K562 (cell line): ENCODE data around the gene DCAF17. TPM values are rescaled to one million over a fixed set of nuclear protein-coding genes. Genes with fewer than 3 reads are reported as not detected.

ENCODE experiments used
- AFF4 ChIP-seq: sonication (generic); formaldehyde crosslinking; IDR thresholded peaks from 2 replicates; pipeline ENCODE4 v1.8.0; 2023; ENCODE audit warnings: mild to moderate bottlenecking, missing genetic modification reagents
- CHAMP1 ChIP-seq: fragments of 450-650 bp; IDR thresholded peaks from 2 replicates; pipeline ENCODE4 v1.6.1; 2016; ENCODE audit warnings: mild to moderate bottlenecking
- E4F1 ChIP-seq: fragments of 250-450 bp; sonication (Bioruptor Pico); IDR thresholded peaks from 2 replicates; pipeline ENCODE4 v1.5.0; 2021; ENCODE audit warnings: mild to moderate bottlenecking, borderline replicate concordance
- ELF4 ChIP-seq: fragments of 450-650 bp; formaldehyde crosslinking; IDR thresholded peaks from 2 replicates; pipeline ENCODE4 v1.4.0; 2022; ENCODE audit warnings: missing genetic modification characterization
- ESRRB ChIP-seq: fragments of 250-450 bp; sonication (Bioruptor Pico); IDR thresholded peaks from 2 replicates; pipeline ENCODE4 v1.5.0; 2020; ENCODE audit warnings: mild to moderate bottlenecking, moderate library complexity, borderline replicate concordance
- FOXA3 ChIP-seq, 2 experiments: fragments of 450-650 bp in 1 of 2; sonication (generic) in 1 of 2; formaldehyde crosslinking; IDR thresholded peaks in 1 of 2; conservative IDR thresholded peaks in 1 of 2; 2 replicates each; pipeline versions ENCODE4 v1.4.0 to v1.8.0; 2020 to 2022; ENCODE audit warnings: mild to moderate bottlenecking in 2 of 2, missing genetic modification reagents in 1 of 2
- HMGN3 ChIP-seq: IDR thresholded peaks from 2 replicates; pipeline ENCODE4 v1.6.1; 2011; ENCODE audit warnings: borderline replicate concordance, low read depth, mild to moderate bottlenecking, mixed read lengths, low read length; ENCODE audit not compliant: insufficient read length; ENCODE audit errors: extremely low read depth
- NEUROD1 ChIP-seq: fragments of 150-350 bp; IDR thresholded peaks from 2 replicates; pipeline ENCODE4 v1.6.1; 2014; ENCODE audit warnings: borderline replicate concordance, low read length, low read depth; ENCODE audit not compliant: partially characterized antibody
- RBM39 ChIP-seq: fragments of 200-400 bp; formaldehyde crosslinking; optimal IDR thresholded peaks from 2 replicates; pipeline ENCODE3; 2018; ENCODE audit warnings: low read depth, low read length
- RNF219 ChIP-seq: fragments of 250-450 bp; sonication (Bioruptor Pico); IDR thresholded peaks from 2 replicates; pipeline ENCODE4 v1.5.0; 2022; ENCODE audit warnings: mild to moderate bottlenecking
- SIN3B ChIP-seq: fragments of 450-650 bp; IDR thresholded peaks from 2 replicates; pipeline ENCODE4 v1.6.1; 2017; ENCODE audit warnings: low read depth, mild to moderate bottlenecking, moderate library complexity
- SRSF3 ChIP-seq: fragments of 200-400 bp; formaldehyde crosslinking; IDR thresholded peaks from 2 replicates; pipeline ENCODE4 v1.6.1; 2016; ENCODE audit warnings: mild to moderate bottlenecking, low read length, moderate library complexity; ENCODE audit not compliant: insufficient read depth
- USF1 ChIP-seq: sonication (generic); formaldehyde crosslinking; IDR thresholded peaks from 2 replicates; pipeline ENCODE4 v1.9.0; 2022; ENCODE audit warnings: mild to moderate bottlenecking, missing genetic modification reagents
- XRCC3 ChIP-seq: fragments of 450-650 bp; IDR thresholded peaks from 2 replicates; pipeline ENCODE4 v1.6.1; 2017; ENCODE audit warnings: mild to moderate bottlenecking, moderate library complexity
- ZNF12 ChIP-seq: sonication (generic); formaldehyde crosslinking; IDR thresholded peaks from 2 replicates; pipeline ENCODE4 v1.4.0; 2020; ENCODE audit warnings: mild to moderate bottlenecking, missing genetic modification reagents
- ZNF408 ChIP-seq: fragments of 250-450 bp; sonication (Bioruptor Pico); IDR thresholded peaks from 2 replicates; pipeline ENCODE4 v1.4.0; 2020; ENCODE audit warnings: low read depth, mild to moderate bottlenecking, moderate library complexity
- polyA plus RNA-seq, 8 experiments: library from polyadenylated mRNA; depleted of rRNA in 4 of 8; stranded (reverse) in 5 of 8; unstranded in 3 of 8; fragments of >200 nt; fragmentation: Nextera tagmentation in 2 of 8; fragmentation: Illumina TruSeq in 1 of 8; extraction: Ambion mirVana in 2 of 8; extraction: Trizol in 1 of 8; gene quantifications; 2 replicates each; pipeline versions ENCODE4 v1.2.1 to v1.2.3, GENCODE V29; 2011 to 2014; ENCODE audit warnings: inconsistent platforms in 1 of 8, missing spikeins in 1 of 8
- total RNA-seq, 7 experiments: library from RNA; depleted of rRNA in 6 of 7; stranded (reverse); fragments of >200 nt in 6 of 7; fragmentation: Illumina TruSeq in 2 of 7; extraction: Trizol in 2 of 7; gene quantifications; 2 replicates each; pipeline versions ENCODE4 v1.2.1 to v1.2.3, GENCODE V29; 2011 to 2021; ENCODE audit warnings: low replicate concordance in 1 of 7

Gene DCAF17
- total and polyA plus RNA-seq, 9 of the 15 experiments (the other 6 are each of a cell fraction or from before 2014, with no cell fraction given): 10.0 to 38.5 (median 27.1) TPM

- TF ChIP-seq CHAMP1 (peak; percentile 84), ZNF12 (CRISPR knock-in tag) (no peak), NEUROD1 (no peak), ESRRB (CRISPR knock-in tag) (no peak), HMGN3 (no peak), E4F1 (CRISPR knock-in tag) (no peak), SRSF3 (no peak), XRCC3 (no peak), AFF4 (CRISPR knock-in tag) (no peak), USF1 (CRISPR knock-in tag) (no peak), SIN3B (no peak), ZNF408 (CRISPR knock-in tag) (no peak), FOXA3 (CRISPR knock-in tag; conservative IDR thresholded peaks at IDR 0.05 in 1 of 2, IDR thresholded peaks at IDR 0.05 in 1 of 2) (0 out of 4 replicates have a peak, but pooled peaks of 1 of the 2 experiments have one; percentile 56), ELF4 (CRISPR knock-in tag) (no peak), RBM39 (no peak), RNF219 (CRISPR knock-in tag) (no peak)
These were observed 79.7 kb downstream of the DCAF17 start (continued) for GRCh38 chr2:171513719-171514160.
